NCI-H510A (cell line): ENCODE results near the gene SNX21.
"Not testable (repeated sequence)": the region's sequence is repeated elsewhere in the genome, so short reads cannot be mapped to it uniquely, and the experiment has no call there.

Experiments
- DNase-seq: peaks from one replicate; lab custom pipeline; 2025; lab: John Stamatoyannopoulos, UW

The SNX21 gene

DNA sequence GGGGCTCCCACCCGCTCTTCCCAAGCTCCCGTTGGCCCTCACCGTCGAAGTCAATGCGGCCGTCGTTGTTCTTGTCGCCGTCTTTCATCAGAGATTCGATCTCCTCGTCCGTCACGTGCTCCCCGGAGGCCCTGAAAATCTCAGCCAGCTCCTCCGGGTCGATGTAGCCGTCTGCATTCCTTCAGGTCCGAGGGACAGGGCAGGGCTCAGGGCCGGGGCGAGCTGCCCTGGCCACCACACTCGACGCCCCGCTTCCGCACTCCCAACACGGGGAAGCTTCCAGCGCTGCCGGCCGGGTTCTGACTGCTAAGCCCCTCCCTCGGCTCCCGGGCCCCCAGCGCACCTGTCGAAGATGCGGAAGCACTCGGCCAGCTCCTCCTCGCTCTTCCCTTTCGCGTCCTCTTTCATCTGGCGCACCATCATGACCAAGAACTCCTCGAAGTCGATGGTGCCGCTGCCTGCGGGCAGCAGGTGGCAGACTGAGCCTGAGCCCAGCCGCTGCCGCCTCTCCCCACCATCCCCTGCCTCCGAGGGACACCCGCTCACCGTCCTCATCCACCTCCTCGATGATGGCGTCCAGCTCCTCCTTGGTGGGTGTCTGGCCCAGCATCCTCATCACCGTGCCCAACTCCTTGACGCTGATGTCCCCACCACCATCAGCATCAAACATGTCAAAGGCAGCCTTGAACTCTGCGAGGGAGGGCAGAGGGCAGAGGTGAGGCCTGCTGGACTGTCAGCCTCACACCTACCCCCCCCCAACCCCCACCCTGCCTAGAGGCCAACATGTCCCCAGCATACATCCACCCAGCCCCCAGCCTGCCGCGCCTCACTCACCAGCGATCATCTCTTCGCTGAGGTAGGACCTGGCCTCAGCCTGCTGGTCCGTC, 9.4 kb upstream of the SNX21 start:
- DNase-seq = peak; percentile 32

DNA sequence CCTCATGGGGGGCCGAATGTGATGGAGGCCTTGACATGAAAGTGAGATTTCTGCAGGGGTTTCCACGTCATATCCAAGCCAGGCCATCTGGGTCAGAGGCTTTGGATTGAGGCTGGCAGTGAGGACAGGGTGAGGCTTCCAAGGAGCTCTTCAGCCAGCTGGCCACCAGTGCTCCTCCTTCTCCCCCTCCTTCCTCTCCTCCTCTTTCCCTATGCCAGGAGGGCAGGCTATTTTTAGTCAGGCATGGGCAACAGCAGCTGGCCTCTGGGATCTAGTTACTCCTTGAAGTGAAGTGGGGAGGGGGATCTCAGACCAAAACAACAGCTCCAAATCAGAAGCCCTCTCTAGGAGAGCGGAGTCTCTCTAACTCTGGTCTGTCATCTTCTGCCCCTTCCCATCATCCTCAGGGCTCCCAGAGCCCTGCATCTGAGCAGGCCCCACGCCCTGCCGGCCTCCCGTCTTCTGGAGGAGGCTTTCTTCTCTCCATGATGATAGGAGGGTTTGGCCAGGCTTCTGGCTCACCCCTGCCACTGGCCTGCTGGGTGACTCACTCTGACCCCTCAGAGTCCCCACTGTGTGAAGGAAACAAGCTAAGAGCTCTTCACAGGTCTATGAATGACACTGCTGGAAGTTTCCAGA, 7.1 kb upstream of the SNX21 start:
- no peak for DNase-seq

DNA sequence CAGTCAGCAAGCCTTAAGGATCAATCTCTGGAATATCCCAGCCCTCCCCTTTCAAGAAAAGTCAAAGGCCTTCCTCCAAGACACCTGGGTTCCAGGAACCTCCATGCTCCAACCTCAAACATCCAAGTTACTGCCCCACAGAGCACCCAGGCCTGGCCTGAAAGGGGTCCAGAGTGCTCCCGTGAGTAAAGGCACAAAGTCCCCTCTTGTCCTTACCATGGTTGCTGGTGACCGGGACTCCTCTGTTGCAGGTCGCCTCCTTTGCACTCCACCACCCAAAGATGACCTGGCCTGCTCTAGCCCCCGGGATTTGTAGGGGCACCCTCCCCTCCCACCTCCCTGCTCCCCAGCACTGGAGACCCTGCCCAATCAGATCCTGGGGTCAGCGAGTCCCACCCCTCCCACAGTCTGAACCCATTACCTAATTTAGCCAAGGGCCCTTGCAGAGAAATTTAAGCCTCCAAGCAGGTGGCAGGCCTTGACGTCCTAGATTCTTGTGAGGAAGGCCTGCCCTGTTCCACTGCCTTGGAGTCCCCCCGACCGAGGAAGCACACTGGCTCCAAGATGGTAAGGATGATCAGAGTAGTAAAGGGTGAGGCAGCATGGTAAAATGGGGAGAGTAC, 6.5 kb upstream of the SNX21 start, which contains the start of gene TNNC2:
TNNC2 (minus strand) TSS at position 283 of the 623 bp plus-strand sequence; CDS start at position 219, 64 bp downstream.
- DNase-seq = no peak

DNA sequence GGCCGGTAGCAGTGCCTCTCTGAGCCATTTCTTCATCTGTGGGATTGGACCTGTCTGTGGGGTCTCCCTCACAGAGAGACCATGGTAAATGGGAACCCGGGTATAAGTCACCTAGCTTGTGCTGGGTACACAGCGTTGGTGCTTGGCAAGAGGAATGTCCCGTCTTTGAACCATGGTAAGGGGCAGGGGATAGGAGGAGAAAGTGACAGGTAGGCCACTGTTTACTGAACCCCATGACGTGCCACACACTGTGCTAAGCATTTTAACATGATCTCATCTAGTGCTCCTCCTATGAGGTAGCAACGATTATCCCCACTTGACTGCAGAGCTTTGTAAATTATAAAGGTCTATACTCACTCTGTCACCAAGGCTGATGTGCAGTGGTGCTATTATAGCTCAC, 5.9 kb upstream of the SNX21 start:
- no peak for DNase-seq

DNA sequence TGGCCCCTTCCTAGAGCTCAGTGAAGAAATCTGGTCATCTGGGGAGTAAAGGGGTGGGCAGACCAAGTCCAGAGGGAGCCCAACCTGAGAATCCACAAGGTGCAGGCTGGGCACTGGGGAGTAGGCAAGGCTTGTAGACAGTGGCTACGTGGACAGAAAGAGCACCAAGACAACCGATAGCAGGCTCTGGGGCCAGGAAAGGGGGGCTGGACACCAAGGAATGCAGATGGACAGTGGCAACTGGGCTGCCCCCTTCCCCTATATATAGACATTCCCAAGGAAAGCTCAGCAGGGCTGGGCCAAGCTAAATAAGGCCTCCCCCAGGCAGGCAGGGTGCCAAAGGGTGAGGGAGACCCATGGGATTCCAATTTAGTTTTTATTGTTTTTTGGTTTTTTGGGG, 5.0 kb upstream of the SNX21 start:
- no peak for DNase-seq

DNA sequence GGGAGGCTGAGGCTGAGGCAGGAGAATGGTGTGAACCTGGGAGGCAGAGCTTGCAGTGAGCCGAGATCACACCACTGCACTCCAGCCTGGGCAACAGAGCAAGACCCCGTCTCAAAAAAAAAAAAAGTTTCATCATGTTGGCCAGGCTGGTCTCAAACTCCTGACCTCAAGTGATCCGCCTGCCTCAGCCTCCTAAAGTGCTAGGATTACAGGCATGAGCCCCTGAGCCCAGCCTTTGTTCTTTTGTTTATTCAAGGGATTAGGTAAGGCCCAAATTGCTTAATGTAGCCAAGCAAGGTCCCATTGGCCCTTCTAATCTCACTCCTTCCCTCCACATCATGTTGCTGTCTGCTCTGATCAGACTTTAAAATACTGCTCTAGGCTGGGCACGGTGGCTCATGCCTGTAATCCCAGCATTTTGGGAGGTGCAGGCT, 3.9 kb upstream of the SNX21 start:
- not testable (repeated sequence) for DNase-seq

DNA sequence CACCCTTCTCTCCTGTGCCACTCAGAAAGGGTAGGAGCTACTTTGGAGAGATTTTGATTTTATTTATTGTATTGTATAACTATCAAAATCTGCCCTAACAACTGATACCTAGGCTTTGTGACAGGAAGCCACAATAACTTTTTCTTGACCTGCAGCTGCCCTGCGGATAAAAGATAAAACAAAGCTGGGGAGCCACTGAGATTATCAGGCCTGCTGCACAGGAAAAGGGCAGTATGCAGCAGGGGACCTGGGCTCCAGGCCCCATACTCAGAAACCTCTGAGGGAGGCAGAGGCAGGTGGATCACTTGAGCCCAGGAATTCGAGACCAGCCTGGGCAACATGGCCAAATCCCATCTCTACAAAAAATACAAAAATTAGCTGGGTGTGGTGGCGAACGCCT, 980 bp upstream of the SNX21 start:
- DNase-seq = no peak

DNA sequence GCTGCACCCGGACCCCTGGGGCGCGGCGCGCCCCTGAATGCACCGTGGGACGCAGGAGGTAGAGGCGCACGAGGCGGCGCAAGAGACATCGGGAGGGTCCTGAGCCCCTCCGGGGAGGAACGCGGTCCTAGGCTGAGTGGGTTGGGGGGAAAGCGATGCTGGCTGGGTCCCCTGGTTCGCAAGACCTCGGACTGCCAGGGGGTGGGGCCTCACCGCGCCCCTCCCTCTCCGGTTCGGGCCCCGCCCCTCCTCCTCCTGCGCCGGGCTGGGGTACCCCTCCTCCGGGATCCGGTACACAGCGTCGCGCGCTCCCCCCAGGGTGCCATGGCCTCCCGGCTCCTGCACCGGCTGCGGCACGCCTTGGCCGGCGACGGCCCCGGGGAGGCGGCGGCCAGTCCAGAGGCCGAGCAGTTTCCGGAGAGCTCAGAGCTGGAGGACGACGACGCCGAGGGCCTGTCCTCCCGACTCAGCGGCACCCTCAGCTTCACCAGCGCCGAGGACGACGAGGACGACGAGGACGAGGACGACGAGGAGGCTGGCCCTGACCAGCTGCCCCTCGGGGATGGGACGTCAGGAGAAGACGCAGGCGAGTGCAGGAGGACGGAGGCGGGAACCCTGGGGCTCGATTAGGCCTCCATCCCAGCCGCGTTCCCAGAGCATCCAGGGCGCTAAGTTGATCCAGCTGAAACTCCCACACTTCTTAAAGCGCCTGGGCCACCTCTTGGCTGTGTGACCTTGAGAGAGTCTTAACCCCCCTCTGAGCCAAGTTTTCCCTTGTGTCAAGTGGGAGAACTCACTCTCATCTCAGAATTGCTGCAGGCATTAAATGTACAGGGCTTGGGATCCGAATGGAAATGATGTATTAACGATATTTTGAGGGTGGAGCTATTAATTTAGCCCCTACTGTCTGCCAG, 541 bp downstream of the SNX21 start:
- DNase-seq = peak; percentile 31

DNA sequence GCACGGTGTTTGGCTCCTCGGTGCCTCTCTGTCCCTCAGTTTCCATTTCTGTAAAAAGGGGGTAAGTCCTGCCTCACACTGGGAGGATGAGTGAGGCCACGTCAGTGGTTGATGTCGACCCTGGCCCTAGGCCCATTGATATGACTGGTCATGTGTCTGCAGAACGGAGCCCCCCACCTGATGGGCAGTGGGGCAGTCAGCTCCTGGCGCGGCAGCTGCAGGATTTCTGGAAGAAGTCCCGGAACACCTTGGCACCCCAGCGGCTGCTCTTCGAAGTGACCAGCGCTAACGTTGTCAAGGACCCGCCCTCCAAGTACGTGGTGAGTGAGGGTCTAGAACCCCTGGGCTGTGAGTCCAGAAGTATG, 1.2 kb downstream of the SNX21 start:
- no peak for DNase-seq

DNA sequence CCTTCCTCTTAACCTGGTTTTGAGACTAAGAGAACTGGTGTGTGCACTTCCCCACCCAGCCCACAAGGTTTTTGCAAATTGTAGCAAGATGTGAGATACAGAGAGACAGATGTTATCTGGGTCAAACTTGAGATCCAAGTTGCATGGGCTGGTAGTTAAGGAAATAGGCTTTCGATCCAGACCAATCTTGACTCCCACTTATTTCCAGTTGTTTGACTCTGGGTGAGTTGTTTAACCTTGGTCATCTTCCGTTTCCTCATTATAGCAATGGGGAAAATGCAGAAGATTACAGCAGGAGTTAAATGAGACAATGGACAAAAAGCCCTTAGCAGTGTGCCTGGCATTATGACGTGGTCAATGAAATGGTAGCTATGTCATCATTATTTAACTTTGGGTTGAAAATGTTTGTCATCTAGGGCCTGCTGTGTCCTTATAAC, 1.7 kb downstream of the SNX21 start:
- DNase-seq = no peak

DNA sequence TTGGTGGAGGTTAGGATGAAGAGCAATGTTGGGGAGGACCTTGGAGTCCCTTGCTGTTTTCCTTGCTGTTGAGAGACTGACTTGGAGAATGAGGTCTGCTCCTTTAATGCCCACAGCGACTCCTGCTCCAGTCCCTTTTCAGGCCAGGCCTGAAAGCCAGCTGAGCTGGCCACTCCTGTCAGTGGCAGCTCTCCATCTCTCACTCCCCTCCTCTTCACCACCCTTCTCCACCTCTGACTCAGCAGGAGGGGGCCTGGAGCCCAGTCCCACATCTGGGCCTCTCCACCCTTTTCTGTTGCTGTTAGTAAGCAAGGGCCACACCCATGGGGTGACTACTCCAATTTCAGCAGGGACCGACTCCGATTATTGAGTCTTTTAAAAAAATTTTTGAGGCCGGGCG, 2.2 kb downstream of the SNX21 start:
- no peak for DNase-seq

DNA sequence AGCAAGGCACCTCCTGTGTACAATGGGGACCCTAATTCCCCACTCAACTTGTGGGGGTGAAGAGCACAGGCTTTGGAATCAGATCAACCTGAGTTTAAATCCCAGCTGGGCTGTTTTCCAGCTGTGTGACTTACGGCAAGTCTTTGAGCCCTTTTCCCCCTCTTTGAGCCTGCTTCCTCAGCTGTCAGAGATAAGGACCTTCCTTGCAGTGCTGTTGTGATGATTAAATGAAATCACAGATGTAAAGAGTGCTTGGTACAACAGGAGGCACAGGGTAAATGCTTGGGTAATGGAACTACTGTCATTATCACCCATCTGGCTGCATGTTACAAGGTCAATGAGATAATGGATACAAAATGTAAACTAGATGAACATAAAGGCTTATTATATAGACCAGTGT, 3.2 kb downstream of the SNX21 start:
- DNase-seq = no peak

DNA sequence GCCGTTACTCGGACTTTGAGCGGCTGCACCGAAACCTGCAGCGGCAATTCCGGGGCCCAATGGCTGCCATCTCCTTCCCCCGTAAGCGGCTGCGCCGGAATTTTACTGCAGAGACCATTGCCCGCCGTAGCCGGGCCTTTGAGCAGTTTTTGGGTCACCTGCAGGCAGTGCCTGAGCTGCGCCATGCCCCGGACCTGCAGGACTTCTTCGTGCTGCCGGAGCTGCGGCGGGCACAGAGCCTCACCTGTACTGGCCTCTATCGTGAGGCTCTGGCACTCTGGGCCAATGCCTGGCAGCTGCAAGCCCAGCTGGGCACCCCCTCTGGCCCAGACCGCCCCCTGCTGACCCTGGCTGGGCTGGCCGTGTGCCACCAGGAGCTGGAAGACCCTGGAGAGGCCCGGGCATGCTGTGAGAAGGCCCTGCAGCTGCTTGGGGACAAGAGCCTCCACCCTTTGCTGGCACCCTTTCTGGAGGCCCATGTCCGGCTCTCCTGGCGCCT, 7.2 kb downstream of the SNX21 start:
- DNase-seq = no peak

DNA sequence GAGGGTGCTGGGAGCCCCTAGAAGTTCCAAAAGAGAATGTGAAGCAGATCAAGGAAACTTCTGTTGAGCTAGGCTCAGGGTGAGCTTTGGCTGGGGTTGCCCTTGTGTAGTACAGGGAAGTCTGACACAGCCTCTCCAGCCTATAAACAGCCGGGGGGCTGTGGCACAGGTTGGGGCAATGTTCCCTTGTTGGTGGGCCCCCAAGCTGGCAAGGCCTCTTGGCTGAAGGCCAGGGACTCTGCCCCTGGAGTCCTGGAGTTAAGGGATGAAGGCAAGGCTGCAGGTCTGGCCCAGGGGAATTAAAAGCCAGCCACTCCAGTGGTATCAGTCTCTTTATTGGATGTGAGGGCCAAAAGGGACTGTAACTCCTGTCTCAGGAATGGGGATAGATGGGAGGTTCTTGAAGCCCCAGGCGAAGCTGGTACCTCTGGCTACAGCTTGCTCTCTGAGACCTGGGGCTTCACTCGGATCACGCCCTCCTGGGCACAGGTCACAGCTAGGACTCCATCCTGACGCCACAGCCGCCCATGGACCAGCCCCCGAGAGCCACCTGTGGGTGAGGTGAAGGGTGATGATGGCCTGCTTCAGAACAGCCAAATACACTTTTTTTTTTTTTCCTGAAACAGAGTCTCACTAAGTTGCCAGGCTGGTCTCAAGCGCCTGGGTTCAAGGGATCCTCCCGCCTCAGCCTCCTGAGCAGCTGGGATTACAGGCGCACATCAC, 8.0 kb downstream of the SNX21 start:
- no peak for DNase-seq

DNA sequence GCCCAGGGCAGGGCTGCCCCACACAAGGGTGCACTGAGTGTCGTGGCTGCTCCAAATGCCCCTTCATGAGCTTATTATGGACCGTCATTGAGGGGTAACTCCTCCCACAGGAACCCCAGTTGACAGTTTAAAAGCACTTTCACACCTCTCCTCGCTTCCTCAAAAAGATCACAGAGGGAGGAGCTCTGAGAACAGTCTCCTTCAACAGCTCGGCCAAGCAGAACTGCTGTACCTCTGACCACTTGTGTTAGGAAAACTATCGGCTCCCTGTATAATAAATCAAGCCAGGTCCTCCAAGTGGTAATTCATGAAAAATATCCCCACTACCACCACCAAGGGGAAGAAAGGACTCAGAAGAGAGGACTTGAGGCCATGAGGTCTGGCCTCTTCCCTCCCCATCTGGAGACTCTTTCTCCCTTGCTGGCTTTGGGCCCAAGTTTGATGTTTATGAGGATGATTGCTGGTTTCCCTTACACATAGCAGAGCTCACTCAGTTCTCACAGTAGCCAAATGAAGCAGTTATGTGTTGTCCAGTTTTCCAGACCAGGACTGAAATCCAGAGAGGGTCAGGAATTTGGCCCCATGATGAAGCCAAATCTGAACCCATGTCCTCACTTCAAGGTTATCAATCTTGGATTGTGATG, 8.7 kb downstream of the SNX21 start:
- no peak for DNase-seq

DNA sequence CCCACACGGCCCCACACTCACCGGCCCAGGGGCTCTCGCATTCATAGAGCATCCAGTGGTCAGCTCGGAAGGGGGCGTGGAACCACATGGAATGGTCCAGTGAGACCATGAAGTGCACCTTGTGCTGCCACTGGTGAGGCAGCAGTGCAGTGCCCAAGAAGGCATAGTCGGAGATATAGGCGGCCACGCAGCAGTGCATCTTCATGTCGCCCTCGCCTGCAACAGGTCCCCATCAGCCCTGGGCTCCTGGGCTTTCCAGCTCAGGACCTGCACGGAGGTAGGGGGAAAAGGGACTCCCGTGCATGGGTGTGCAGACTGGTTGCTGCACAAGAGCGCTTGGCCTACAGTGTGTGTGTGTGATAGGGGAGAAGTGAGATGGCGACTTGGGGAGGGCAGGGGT, 9.9 kb downstream of the SNX21 start:
- DNase-seq = no peak

DNA sequence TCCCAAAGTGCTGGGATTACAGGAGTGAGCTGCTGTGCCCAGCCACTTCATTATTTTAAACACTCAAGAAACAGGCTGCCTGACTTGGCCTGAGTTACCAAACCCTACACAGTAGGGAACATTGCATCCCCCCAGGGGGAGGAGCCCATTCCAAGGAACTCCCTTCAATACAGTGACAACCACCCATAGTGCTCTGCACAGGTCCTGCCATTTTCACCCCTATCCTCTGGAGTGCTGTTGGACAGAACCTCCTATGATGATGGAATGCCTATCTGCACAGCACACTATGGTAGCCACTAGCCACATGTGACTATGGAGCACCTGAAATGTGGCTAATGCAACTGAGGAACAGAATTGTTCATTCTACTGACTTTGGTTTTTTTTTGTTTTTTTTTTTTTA, 11.9 kb downstream of the SNX21 start:
- no peak for DNase-seq

DNA sequence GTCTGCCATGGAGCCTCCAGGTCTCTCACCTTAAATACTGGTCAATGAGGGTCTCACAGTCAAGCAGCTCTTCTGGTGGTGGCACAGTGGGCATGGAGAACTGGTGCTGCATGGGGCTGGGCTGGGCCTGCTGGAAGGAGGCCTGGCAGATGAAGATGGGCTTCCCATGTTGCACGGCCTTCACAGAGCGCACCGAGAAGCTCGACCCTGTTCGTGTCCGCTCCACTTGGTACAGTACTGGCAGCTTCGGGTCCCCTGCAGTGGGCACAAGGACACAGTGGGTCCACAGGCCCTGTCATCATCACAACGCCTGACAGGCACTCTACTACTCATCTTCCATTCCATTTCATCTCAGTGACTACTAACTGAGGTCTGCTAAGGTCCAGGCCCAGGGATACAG, 14.8 kb downstream of the SNX21 start:
- no peak for DNase-seq

DNA sequence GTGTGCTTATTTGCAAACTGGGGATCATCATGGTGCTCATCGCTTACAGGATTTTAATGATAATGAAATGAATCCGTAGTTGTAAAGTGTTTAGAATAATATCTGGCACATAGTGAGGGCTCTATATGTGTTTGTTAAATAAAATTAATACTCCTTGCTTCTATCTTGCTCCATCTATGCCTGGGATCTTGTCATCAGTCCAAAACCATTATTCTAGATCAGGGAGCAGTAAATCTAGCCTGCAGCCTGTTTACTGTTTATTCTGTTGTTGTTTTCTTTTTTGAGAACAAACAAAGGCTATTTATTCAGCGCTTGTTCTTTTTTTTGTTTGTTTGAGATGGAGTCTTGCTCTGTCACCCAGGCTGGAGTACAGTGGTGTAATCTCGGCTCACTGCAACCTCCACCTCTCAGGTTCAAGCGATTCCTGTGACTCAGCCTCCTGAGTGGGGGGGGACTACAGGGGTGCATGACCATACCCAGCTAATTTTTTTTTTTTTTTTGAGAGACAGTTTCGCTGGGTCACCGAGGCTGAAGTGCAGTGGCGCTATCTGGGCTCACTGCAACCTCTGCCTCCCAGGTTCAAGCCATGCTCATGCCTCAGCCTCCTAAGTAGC, 15.5 kb downstream of the SNX21 start:
- DNase-seq = no peak

DNA sequence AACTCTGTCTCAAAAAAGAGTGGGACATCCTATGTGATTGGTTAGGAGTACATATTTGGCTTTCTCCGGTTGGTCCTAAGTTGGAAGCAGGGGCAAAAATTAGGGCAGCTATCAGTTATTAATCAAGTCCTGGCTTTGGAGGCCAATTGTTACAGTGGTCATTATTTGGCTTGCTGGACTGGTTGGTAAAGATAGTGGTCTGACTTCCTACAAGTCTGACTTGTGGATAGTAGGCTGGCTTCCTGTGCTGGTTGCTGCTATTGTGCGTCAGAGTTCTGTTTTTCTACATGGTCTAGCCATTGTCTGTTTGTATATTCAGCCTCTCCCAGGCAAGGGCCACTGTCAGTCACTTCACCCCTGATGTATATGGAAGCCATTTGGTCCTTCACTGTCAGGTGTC, 16.6 kb downstream of the SNX21 start:
- no peak for DNase-seq
